ENCODE measurements around the gene H6PD.

H6PD gene

GRCh38 chr1:9193233-9193625 is 41.3 kb upstream of the H6PD start:
- DNase-seq (ENCODE audit: low read depth): no peak
- no peak for TF ChIP-seq CTCF (IDR thresholded peaks at IDR 0.05; ENCODE audit: insufficient read depth, low read depth, low read length, missing control alignments)
- no peak overlapping the region for H3K4me3 ChIP-seq (ENCODE audit: low read length)

GRCh38 chr1:9194024-9194423 is 40.5 kb upstream of the H6PD start:
- no peak for TF ChIP-seq CTCF (IDR thresholded peaks at IDR 0.05; ENCODE audit: insufficient read depth, low read depth, low read length, missing control alignments)
- peak; percentile 48 for DNase-seq (ENCODE audit: low read depth)
- H3K4me3 ChIP-seq (ENCODE audit: low read length): no peak overlapping the region

GRCh38 chr1:9195651-9196050 is 38.9 kb upstream of the H6PD start:
- no peak for TF ChIP-seq CTCF (IDR thresholded peaks at IDR 0.05; ENCODE audit: insufficient read depth, low read depth, low read length, missing control alignments)
- DNase-seq (ENCODE audit: low read depth): no peak
- H3K4me3 ChIP-seq (ENCODE audit: low read length): no peak overlapping the region

GRCh38 chr1:9196129-9197040 is 38.2 kb upstream of the H6PD start:
- H3K4me3 ChIP-seq (ENCODE audit: low read length): no peak overlapping the region
- TF ChIP-seq CTCF (IDR thresholded peaks at IDR 0.05; ENCODE audit: insufficient read depth, low read depth, low read length, missing control alignments): peak; percentile 79
- DNase-seq (ENCODE audit: low read depth): peak; percentile 80

- no peak for DNase-seq (ENCODE audit: low read depth)
- no peak for TF ChIP-seq CTCF (IDR thresholded peaks at IDR 0.05; ENCODE audit: insufficient read depth, low read depth, low read length, missing control alignments)
- H3K4me3 ChIP-seq (ENCODE audit: low read length): no peak overlapping the region
Measured at GRCh38 chr1:9197186-9198099, 37.1 kb upstream of the H6PD start.

- peak; percentile 14 for TF ChIP-seq CTCF (IDR thresholded peaks at IDR 0.05; ENCODE audit: insufficient read depth, low read depth, low read length, missing control alignments)
- H3K4me3 ChIP-seq (ENCODE audit: low read length): no peak overlapping the region
- DNase-seq (ENCODE audit: low read depth): no peak
Measured at GRCh38 chr1:9198538-9199361, 35.8 kb upstream of the H6PD start.

All from epithelial cell of esophagus (primary cell).